H1 (cell line): Measurements from ENCODE around the gene NBEA.

Experiments
- BACH1 ChIP-seq: IDR thresholded peaks from 2 replicates; pipeline ENCODE4 v1.6.1; 2012; ENCODE audit warnings: low read length, improper control_type of control experiment
- CBX5 ChIP-seq: fragments of 300-800, 300-1000 bp; sonication (generic); IDR thresholded peaks from 2 replicates; pipeline ENCODE4 v1.7.1; 2016; ENCODE audit warnings: antibody characterized with exemption, low read length, low read depth
- CHD2 ChIP-seq: IDR thresholded peaks from 2 replicates; pipeline ENCODE4 v1.6.1; 2012; ENCODE audit warnings: low read length, improper control_type of control experiment
- EZH2 ChIP-seq: fragments of 200-600 bp; sonication (generic); IDR thresholded peaks from 2 replicates; pipeline ENCODE4 v1.7.1; 2012; ENCODE audit warnings: low read depth, mild to moderate bottlenecking, moderate library complexity, low read length, inconsistent platforms; ENCODE audit not compliant: severe bottlenecking
- GABPA ChIP-seq: IDR thresholded peaks from 2 replicates; pipeline ENCODE4 v1.6.1; 2011; ENCODE audit warnings: mild to moderate bottlenecking, low read length, moderate library complexity, borderline replicate concordance; ENCODE audit not compliant: insufficient read depth
- KDM5A ChIP-seq: fragments of 200-600 bp; IDR thresholded peaks from 2 replicates; pipeline ENCODE4 v1.7.1; 2012; ENCODE audit warnings: mild to moderate bottlenecking, low read length, inconsistent platforms, mixed read lengths
- NRF1 ChIP-seq: IDR thresholded peaks from 2 replicates; pipeline ENCODE4 v1.6.1; 2011; ENCODE audit warnings: mild to moderate bottlenecking, low read depth, low read length, improper control_type of control experiment
- POLR2AphosphoS5 ChIP-seq: IDR thresholded peaks from 2 replicates; pipeline ENCODE4 v1.6.1; 2011; ENCODE audit warnings: low read depth, low read length
- RXRA ChIP-seq: IDR thresholded peaks from 2 replicates; pipeline ENCODE4 v1.6.1; 2011; ENCODE audit warnings: low read depth, mild to moderate bottlenecking, low read length, moderate library complexity; ENCODE audit not compliant: insufficient read depth
- TEAD4 ChIP-seq: IDR thresholded peaks from 2 replicates; pipeline ENCODE4 v1.6.1; 2012; ENCODE audit warnings: low read depth, low read length, inconsistent platforms, mixed read lengths
- YY1 ChIP-seq: IDR thresholded peaks from 2 replicates; pipeline ENCODE4 v1.6.1; 2011; ENCODE audit warnings: low read depth, mild to moderate bottlenecking, low read length
- TF ChIP-seq, protein P1 (sequence below), 3 experiments: IDR thresholded peaks; 1 replicate in 2 of 3; 2 replicates in 1 of 3; pipeline versions ENCODE4 v1.5.1 to v1.6.1; 2011; ENCODE audit warnings: low read length in 3 of 3, mild to moderate bottlenecking in 3 of 3, inconsistent platforms in 2 of 3, low read depth in 1 of 3, moderate library complexity in 1 of 3; ENCODE audit not compliant: insufficient read depth in 1 of 3; ENCODE audit errors: control extremely low read depth in 1 of 3
- TF ChIP-seq, protein P2 (sequence below): IDR thresholded peaks from 2 replicates; pipeline ENCODE4 v1.6.1; 2011; ENCODE audit warnings: low read length, improper control_type of control experiment

DNA sequence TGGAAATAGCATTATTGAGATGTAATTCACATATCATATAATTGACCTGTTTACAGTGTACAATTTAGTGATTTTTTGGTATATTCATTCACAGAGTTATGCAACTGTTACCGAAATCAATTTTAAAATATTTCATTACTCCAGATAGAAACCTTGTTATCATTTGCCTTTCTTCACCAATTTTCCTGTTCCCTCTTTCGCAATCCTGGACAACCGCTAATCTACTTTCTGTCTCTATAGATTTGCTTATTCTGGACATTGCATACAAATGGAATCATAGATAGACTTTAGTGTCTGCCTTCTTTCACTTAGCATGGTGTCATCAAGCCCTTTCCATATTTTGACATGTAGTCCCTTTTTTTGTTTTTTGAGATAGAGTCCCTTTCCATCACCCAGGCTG is 515.2 kb downstream of the NBEA start:
- TF ChIP-seq, protein P1, sequence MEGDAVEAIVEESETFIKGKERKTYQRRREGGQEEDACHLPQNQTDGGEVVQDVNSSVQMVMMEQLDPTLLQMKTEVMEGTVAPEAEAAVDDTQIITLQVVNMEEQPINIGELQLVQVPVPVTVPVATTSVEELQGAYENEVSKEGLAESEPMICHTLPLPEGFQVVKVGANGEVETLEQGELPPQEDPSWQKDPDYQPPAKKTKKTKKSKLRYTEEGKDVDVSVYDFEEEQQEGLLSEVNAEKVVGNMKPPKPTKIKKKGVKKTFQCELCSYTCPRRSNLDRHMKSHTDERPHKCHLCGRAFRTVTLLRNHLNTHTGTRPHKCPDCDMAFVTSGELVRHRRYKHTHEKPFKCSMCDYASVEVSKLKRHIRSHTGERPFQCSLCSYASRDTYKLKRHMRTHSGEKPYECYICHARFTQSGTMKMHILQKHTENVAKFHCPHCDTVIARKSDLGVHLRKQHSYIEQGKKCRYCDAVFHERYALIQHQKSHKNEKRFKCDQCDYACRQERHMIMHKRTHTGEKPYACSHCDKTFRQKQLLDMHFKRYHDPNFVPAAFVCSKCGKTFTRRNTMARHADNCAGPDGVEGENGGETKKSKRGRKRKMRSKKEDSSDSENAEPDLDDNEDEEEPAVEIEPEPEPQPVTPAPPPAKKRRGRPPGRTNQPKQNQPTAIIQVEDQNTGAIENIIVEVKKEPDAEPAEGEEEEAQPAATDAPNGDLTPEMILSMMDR (IDR thresholded peaks at IDR 0.05; ENCODE audit: control extremely low read depth in 1 of 3, insufficient read depth in 1 of 3, low read depth in 1 of 3, low read length in 3 of 3), result no peak
- no peak for TF ChIP-seq YY1
- TF ChIP-seq TEAD4, result no peak
- TF ChIP-seq EZH2, result no peak
- TF ChIP-seq CBX5, result no peak
- TF ChIP-seq RXRA, result no peak
- no peak for TF ChIP-seq BACH1
- no peak for TF ChIP-seq KDM5A
- no peak for TF ChIP-seq GABPA
- TF ChIP-seq CHD2, result no peak
- no peak for TF ChIP-seq NRF1
- TF ChIP-seq POLR2AphosphoS5, result no peak
- TF ChIP-seq, protein P2, sequence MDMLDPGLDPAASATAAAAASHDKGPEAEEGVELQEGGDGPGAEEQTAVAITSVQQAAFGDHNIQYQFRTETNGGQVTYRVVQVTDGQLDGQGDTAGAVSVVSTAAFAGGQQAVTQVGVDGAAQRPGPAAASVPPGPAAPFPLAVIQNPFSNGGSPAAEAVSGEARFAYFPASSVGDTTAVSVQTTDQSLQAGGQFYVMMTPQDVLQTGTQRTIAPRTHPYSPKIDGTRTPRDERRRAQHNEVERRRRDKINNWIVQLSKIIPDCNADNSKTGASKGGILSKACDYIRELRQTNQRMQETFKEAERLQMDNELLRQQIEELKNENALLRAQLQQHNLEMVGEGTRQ, result no peak
